ENCODE measurements around the gene HSPA14.
"Not testable (repeated sequence)": the region's sequence is repeated elsewhere in the genome, so short reads cannot be mapped to it uniquely, and the experiment has no call there.

Gene HSPA14

DNA sequence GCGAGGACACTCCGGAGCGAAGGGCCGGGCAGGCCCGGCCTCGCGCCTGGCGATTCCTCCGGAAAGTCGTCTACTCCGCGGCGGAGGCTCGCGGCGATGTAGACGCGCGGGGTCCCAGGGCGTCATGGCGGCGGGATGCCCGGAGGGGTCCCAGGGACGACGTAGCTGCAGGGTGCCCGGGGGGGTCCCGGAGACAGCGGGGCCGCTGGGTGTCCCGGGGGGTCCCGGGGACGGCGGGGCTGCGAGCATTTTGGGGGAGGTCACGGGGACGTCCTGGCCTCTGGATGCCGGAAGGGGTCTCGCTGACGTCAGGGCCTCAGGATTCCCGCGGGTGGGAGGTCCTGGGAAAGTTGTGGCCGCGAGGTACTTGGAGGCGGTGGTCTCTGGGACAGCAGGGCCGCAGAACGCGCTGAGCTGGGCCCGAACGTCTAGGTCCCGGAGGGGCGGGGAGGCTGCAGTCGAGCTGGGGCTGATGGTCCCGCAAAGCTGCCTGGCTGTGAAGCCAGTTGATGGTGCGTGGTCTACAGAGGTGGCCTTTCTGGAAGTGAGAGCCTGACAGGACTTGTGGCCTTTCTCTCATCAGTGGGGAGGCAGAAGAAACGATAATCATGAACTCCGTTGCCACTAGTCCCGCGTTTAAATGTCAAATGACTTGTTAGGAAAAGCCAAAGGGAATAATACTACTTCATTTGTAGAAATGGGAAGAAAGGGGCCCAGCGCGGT is 637 bp downstream of the HSPA14 start:
- DNase-seq, result peak; percentile 4 to 17

DNA sequence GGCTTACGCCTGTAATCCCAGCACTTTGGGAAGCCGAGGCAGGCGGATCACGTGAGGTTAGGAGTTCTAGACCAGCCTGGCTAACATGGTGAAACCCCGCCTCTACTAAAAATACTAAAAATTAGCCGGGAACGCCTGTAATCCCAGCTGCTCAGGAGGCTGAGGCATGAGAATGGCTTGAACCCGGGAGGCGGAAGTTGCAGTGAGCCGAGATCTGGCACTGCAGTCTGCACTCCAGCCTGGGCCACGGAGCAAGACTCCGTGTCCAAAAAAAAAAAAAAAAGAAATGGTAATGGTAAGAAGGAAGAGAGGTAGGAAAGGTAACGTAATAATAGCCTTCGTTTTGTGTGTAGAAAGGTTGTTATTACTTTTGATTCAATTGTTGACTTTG is 1.2 kb downstream of the HSPA14 start:
- DNase-seq, result no peak

DNA sequence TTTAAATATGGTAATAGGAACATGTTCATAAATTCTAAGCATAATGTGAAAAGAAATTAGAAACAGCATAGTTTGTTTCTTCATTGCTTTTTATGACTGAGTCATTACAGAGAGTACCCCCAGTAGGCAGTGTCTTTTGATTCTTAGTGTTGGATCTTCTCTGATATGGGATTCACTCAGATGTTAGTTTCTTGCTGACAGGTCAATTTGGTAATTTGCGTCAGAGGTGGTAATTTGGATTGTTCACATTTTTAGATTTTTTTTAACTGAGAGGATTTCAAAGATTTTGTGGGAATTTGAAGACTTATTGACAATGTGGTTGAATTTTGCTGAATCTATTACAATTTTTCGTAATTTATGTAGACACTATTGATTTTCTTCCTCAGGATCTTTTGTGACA is 2.1 kb downstream of the HSPA14 start:
- DNase-seq, result no peak

DNA sequence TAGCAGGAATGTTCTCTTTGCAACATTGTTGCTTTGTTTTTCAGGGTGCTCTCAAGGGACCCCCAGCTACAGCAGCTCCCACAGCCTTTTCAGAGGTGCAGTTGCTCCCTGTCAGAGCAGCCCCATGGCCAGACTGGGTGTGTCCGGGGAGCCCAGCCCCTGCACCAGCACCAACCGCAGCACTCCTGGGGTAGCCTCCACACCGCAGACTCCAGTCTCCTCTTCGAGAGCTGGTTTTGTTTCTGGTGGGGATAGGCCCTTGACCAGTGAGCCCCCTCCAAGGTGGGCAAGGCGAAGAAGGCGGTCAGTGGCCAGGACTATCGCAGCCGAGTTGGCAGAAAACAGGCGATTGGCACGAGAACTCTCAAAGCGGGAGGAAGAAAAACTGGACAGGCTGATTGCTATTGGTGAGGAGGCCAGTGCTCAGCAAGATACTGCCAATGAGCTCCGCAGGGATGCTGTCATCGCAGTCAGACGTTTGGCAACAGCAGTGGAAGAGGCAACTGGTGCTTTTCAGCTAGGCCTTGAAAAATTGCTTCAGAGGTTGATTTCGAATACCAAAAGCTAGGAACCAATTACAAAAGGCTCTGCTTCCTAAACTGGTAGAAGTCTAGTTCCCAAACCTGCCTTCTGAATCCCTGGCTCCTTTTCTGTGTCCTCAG is 5.4 kb downstream of the HSPA14 start:
- DNase-seq, result no peak

DNA sequence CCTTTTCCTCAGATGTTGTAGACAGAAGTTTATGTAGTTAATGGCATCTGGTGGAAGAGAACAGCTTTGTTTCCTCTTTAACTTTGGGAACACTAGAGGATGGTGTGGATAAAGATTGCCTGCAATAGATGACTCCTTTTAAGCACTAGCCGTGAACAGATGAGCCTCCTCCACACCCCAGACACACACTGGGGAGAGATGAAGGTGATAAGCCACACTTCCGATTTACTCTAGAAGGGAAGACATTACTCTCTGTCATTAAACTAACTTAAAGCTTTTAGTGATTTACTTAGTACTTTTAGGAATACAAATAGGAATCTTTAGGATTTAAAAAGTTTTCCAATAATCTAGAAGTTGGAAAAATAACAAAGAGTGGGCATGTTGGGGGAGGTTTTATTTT is 6.8 kb downstream of the HSPA14 start:
- DNase-seq, result no peak

DNA sequence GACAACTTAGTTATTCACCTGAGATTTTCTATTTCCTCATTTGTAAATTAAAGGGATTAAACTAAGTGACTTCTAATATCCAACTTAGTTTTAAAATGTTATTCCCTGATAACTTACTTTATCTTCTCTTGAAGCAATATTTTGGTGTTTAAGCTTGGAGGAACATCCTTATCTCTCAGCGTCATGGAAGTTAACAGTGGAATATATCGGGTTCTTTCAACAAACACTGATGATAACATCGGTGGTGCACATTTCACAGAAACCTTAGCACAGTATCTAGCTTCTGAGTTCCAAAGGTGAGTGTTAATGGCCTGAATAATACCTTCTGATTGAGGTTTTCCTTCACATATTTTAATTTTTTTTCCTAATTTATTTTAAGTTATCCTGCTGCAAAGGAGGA is 14.1 kb downstream of the HSPA14 start:
- no peak for DNase-seq

DNA sequence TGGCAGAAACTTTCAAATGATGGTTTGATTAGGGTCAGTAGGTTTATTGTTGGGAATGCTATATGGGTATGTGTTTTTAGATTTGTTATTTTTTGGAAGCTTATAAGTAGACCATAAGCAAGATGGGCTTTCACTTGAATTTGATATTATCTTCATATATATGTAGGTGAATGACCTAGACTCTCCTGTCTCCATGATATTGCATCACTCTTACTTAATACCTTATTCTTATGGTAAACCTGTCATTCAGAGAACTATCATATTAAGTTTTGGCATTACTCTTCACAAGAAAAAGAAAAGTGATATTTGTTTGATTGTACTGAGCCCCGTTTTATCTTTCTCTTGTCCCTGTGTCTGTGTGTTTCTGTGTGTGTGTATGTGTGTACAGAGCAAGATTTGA is 17.3 kb downstream of the HSPA14 start:
- no peak for DNase-seq

DNA sequence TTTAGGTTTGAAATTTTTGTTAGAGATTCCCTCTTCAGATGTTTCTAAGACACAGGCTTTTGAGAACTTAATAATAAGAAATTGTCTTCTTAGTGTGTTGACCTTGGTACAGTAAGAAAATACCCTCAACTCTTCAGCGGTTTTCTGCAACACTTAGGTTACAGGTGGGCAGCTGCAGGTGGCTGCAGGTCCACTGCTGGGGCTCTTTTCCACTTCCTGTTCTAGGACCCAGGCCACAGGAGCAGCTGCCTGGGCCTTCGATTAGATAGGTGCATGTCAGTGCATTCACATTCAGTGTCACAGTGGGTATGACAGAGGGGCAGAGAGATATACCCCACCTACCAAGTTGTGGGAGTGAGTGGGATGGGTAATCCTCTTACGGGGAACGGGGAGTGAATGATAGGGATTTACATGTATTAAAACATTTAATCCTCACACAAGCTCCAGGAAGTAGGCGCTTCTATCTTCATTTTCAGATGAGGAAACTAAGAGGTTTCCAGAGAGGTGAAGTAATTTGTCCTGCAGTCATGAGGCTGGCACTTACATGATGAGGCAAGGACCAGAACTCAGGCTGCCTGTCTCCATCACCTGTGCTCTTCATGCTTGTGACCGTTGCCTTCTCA is 20.3 kb downstream of the HSPA14 start:
- no peak for DNase-seq

DNA sequence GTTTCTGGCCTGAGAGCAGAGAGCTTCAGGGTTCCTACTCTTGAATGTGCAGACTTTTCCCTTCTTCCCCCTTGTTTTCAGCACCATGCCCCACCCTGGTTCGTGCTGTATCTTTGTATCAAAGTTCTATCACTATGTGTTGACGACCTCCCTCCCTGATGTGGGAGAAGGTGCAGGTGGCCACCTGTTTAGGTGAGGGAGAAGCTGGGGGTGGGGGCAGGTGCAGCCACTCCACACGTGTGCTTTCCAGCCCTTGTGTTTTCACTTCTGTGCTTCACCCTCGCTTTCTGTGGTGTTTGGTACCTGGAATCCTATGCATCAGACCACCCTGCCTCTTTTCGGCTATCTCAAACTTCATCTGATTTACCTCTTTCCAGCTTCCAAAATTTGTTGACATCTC is 20.9 kb downstream of the HSPA14 start:
- no peak for DNase-seq

DNA sequence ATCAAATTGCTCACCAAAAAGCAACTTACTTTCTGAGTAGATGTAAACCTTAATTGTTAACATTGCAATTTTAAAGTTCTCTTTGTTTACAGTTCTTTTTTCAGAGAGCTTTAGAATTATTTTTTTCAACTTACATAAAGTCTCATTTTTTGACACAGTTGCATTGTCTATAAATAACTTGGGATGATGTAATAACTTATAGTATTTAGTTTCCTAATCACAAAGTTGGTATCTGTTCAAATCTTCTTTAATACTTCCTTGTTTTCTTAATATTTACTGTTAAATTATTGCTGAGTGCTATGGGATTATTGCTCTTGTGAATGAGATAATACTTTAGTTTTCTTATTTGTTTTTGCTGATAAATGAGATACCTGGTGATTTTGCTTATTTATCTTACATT is 21.7 kb downstream of the HSPA14 start:
- no peak for DNase-seq

DNA sequence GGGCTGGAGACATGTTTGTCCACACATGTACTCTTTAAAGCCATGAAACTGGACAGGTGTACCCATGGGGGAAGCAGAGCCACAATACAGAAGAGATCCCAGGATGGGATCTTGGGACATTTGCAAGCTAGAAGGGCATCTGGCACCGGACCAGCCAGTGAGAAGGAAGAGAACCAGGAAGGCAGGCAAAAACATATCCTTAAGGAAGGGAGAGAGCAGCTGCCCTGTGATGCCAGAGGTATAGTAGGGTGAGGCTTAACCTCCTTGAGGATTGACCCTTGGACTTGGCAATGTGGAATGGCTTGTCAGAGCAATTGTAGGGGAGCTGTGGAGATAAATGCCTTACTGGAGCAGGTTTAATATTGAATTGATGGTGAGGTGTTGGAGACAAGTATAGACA is 22.7 kb downstream of the HSPA14 start:
- DNase-seq, result no peak

DNA sequence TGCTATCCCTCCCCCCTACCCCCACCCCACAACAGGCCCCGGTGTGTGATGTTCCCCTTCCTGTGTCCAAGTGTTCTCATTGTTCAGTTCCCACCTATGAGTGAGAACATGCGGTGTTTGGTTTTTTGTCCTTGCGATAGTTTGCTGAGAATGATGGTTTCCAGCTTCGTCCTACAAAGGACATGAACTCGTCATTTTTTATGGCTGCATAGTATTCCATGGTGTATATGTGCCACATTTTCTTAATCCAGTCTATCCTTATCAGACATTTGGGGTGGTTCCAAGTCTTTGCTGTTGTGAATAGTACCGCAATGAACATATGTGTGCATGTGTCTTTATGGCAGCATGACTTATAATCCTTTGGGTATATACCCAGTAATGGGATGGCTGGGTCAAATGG is 26.4 kb downstream of the HSPA14 start:
- not testable (repeated sequence) for DNase-seq

DNA sequence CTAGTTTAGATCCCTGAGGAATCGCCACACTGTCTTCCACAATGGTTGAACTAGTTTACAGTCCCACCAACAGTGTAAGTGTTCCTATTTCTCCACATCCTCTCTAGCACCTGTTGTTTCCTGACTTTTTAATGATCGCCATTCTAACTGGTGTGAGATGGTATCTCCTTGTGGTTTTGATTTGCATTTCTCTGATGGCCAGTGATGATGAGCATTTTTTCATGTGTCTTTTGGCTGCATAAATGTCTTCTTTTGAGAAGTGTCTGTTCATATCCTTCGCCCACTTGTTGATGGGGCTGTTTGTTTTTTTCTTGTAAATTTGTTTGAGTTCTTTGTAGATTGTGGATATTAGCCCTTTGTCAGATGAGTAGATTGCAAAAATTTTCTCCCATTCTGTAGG is 26.8 kb downstream of the HSPA14 start:
- DNase-seq, result not testable (repeated sequence)

DNA sequence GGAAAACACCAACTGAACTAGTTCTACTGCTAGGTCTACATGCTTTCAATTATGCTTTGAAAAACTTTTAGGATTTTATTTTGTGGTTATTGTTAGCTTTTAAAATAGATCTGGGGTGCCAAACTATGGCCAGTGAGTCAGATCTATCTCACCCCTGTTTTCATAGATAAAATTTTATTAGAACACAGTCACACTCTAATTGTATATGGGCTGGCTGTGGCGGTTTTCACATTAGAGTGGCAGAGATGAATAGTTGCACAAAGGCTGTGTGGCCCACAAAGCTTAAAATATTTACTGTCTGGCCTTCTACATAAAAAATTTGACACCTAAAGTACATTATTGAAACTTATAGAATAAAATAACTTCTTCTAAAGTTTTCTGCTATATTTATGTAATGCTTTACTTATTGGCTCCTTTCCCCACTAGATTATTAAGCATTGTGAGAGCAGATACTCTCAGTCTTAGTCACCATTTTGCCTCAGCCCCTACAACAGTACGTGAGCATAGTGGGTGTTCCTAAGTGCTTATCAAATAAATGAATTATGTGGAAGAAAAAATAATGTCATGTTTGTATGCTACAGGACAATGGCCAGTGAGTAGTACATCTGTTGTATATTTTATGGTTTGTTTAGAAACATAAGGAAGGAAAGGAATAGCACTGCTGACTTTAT is 35.1 kb downstream of the HSPA14 start:
- DNase-seq, result no peak

DNA sequence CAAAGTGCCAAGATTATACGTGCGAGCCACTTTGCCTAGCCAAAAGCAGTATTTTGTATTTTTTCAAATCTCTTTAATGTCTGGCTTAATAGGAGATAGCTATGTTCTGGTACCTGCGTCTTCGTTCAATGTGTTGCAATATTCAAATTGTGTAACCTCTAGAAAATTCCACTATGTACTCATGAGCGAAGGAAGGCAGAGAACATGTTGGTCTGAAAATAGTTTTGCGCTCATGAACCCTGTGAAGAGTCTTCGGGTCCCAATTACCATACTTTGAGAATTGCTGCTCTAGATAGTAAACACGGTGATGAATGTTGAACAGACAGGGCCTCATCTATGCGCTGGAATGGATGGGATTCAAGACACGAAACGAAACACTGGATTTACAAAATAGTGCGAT is 37.8 kb downstream of the HSPA14 start:
- no peak for DNase-seq

DNA sequence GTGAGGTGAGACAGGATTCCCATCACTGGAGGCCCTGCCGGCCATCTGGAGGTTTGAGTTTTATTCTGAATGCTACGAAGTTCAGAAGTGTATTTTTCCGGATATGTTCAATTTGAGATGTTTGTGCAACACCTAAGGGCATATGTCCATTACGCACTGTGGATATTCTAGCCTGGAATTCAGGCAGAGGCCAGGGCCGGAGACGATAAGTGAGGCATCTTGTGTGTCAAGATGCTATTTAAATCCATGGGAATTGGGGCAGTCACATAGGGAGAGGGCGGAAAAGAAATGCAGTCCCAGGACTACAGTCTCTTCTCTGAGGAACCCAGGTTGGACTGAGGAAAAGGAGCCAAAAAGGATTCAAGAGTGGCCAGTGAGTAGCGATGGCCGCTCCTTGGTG is 38.7 kb downstream of the HSPA14 start:
- DNase-seq, result no peak

DNA sequence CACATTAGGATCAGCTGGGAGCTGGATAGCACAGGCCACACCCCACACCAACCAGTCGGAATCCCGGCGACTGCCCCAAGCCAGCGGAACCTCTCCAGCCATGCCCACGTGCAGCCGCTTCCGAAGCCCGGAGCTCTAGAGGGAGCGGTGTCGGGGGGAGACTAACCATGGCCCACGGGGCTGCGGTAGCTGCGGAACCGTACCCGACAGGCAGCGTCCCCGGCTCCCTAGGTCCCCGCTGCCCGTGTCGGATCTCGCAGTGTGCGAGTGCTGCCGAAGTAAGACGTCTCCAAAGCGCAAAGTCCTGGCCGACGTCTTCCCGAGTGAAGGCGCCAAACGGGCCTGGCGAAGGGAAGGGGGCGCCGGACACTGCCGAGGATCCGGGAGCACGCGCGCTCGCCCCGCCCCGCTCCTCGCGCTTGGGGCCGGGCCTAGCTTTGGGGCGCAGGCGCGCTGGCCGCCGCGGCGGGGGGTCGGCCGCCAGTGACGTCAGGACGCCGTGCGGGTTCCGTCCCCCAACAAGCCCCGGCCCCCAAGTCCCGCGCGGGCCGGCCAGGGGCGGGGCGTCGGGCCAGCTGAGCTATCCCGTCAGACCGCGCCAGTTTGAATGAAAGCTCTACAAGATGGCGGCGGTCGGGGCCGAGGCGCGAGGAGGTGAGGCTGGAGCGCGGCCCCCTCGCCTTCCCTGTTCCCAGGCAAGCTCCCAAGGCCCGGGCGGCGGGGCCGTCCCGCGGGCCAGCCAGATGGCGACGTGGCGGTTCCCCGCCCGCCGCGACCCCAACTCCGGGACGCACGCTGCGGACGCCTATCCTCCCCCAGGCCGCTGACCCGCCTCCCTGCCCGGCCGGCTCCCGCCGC is 40.4 kb downstream of the HSPA14 start, which contains the start of gene SUV39H2:
Gene SUV39H2, plus strand, starts transcription at position 601 of the 858 bp plus-strand sequence. Its CDS starts 23 bp downstream, at position 624.
- DNase-seq, result peak; percentile 92 to 95

DNA sequence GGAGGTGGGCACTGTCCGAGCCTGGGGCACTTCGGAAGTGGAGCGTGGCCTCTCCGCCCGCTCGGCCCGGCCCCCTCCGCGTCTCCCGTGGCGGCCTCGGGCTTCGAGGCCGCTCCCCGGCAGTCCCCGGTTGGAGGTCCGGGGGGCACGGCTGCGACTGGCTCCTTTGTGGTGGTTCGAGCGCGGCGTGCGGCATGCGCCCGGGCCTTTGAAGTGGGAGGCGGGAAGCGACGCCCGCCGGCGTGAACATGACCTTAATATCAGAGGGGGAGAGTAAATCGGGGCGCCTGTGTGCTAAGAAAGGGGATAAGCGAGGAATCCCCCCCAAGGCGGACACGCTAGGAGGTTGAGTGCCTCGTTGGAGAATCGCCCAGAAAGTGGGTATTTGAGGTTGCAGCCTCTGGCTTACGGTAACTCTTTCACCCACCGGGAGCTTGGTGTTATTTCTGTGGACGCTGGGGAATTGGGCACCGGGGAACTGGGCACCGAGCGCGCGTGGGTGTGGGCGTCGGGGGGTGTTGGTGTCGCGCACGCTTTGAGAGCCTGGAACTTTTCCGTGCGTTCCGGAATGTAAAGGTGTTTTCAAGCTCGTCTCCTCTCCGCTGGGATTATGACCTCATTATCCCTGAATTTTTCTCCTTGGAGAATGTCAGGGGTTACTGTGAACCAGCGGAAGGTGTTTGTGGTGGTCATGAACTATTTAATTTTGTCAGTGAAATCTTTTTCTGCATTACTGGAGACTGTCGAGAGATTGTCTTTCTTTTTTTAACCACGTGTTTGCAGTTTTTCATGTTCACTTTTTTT is 41.2 kb downstream of the HSPA14 start:
- peak; percentile 28 to 43 for DNase-seq

DNA sequence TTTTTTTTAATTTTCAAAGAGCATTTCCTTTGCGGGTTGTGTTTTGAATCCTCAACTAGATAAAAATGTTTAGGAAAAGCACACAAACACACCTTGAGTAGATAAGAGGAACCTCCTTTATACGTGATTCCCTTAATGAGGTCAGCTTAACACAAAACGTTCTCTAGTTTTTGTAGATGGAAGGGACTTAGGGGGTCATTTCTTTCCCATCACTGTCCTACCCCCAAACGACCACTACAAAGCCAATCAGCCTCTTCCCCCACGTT is 41.8 kb downstream of the HSPA14 start:
- no peak for DNase-seq

DNA sequence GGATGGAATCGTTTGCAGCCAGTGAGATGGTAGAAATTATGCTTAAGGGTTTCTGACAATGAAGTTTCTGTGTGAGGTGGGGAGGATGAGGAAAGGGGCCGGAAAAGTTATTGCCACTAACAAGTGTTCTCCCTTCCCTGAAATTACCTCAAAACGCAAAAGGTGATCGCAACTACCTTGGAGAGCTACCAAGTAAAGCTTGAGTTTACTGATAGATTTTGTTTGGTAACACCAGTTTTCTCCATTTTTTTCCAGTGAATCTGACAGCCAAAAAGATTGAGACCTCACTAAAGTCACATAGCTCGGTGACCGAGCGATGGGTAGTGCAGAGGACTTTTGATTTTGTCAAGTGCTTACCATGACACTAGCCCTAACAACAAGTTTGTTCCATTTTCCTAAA is 42.1 kb downstream of the HSPA14 start:
- no peak for DNase-seq

DNA sequence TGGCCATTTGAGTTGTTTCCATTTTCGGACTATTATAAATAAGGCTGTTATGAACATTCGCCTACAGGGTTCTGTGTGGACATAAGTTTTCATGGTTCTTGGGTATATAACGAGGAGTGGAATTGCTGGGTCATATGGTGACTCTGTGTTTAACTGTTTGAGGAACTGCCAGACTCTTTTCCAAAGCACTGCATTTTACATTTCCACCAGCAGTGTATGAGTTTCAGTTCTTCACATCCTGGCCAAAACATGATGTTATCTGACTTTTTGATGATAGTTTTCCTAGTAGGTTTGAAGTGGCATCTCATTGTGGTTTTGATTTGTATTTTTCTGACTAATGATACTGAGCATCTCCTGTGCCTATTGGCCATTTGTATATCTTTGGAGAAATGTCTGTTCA is 46.0 kb downstream of the HSPA14 start:
- no peak for DNase-seq

DNA sequence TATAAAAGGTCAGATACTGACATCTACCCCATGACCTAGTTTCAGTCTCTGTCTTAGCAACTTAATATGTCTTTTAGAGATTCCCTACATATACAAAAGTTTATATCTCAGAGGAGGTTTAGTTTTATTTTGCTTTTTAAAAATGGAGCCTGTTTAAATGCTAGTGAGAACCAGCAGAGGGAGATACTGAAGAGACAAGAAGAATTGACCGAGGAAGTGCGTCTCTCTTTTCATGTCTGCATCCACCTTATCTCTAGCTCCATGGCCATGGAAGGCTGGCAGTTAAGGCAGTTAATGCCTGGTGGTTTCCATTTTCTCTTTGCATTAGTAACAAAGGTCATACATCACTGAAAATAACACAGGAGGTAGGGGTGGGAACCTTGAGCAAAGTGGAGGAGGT is 51.2 kb downstream of the HSPA14 start:
- no peak for DNase-seq
